Loucy (cell line): ENCODE measurements around the gene STIP1.

ENCODE experiments used
- EZH2phosphoT487 ChIP-seq: fragments of 200-600 bp; IDR thresholded peaks from 2 replicates; pipeline ENCODE4 v1.6.1; 2018; ENCODE audit warnings: antibody characterized with exemption, mild to moderate bottlenecking, moderate library complexity, borderline replicate concordance
- TF ChIP-seq, protein P1 (sequence below): fragments of 200-600 bp; sonication (generic); conservative IDR thresholded peaks from 2 replicates; pipeline ENCODE4 v1.5.1; 2014; ENCODE audit warnings: mild to moderate bottlenecking, antibody characterized with exemption, low read length

DNA sequence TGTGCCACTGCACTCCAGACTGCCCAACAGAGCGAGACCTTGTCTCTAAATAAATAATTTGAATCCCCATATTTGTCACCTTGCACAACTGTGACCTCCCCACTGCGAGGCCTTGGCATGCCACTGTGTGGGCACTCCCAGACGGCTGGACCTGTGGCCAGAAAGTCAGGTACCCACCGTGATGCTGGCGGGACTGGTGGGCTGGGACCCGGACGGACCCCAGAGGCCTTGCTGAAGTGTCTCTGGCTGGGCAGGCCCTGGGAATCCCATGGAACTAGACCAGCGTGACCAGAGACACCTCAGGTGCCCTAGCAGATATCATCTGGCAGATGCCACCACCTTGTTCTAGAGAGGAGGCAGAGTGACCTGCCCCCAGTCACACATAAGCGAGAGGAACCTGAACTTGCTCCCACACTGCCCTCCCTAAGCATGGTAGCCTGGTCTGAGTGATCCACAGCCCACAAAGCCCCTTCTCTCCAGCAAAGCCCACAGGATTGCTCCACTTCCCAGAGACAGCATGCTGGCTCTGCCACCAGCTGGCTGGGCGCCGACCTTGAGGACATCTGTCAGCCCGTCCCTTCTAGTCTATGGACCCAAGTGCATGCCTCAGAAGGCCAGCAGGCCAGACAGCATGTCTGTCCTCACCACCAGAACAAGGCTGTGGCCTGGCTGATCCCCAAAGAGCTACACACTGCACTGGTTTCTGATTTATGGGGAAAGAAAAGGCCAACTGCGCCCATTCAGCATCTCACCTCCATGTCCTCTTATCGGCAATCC lies 29.5 kb upstream of the STIP1 start:
- TF ChIP-seq, protein P1, sequence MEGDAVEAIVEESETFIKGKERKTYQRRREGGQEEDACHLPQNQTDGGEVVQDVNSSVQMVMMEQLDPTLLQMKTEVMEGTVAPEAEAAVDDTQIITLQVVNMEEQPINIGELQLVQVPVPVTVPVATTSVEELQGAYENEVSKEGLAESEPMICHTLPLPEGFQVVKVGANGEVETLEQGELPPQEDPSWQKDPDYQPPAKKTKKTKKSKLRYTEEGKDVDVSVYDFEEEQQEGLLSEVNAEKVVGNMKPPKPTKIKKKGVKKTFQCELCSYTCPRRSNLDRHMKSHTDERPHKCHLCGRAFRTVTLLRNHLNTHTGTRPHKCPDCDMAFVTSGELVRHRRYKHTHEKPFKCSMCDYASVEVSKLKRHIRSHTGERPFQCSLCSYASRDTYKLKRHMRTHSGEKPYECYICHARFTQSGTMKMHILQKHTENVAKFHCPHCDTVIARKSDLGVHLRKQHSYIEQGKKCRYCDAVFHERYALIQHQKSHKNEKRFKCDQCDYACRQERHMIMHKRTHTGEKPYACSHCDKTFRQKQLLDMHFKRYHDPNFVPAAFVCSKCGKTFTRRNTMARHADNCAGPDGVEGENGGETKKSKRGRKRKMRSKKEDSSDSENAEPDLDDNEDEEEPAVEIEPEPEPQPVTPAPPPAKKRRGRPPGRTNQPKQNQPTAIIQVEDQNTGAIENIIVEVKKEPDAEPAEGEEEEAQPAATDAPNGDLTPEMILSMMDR: no peak
- no peak for TF ChIP-seq EZH2phosphoT487
